Astrocyte of the cerebellum (primary cell): ENCODE data around the gene C1orf226.

ENCODE experiments used
- DNase-seq: peaks from one replicate; pipeline ENCODE4 v3.0.0-alpha.2; 2011; ENCODE audit warnings: low read depth
- H3K4me3 ChIP-seq: 2 replicates; pipeline ENCODE4 v1.5.1; 2011; ENCODE audit warnings: mild to moderate bottlenecking, low read depth, low read length, moderate library complexity
- CTCF ChIP-seq: IDR thresholded peaks from 2 replicates; pipeline ENCODE4 v1.5.1; 2012; ENCODE audit warnings: low read length, low read depth, moderate library complexity, mild to moderate bottlenecking; ENCODE audit errors: missing control alignments
- in situ Hi-C: cut with HindIII; loops from 2 replicates; pipeline ENCODE4 v1.10.0; 2017; ENCODE audit warnings: low sequenced_read_pairs

The C1orf226 gene

GRCh38 chr1:162381383-162381782 lies at the start of gene C1orf226:
C1orf226 (plus strand) TSS chr1:162381728; CDS start chr1:162381902, 174 bp downstream.
- no peak for TF ChIP-seq CTCF
- in situ Hi-C loops: no loop called here
- no peak within 1 kb of the TSS for H3K4me3 ChIP-seq
- no peak for DNase-seq

- no peak overlapping the region for H3K4me3 ChIP-seq
- in situ Hi-C loops: no loop called here
- no peak for TF ChIP-seq CTCF
- no peak for DNase-seq
Measured at GRCh38 chr1:162333991-162334390, 47.5 kb upstream of the C1orf226 start.

GRCh38 chr1:162335126-162335525 lies 46.4 kb upstream of the C1orf226 start:
- peak; percentile 55 for DNase-seq
- in situ Hi-C loops: no loop called here
- no peak overlapping the region for H3K4me3 ChIP-seq
- TF ChIP-seq CTCF: no peak

- DNase-seq: no peak
- TF ChIP-seq CTCF: no peak
- no peak overlapping the region for H3K4me3 ChIP-seq
- in situ Hi-C loops: no loop called here
Measured at GRCh38 chr1:162336621-162337285, 44.8 kb upstream of the C1orf226 start.

GRCh38 chr1:162342452-162342983 lies 39.0 kb upstream of the C1orf226 start:
- H3K4me3 ChIP-seq: no peak overlapping the region
- in situ Hi-C loops: no loop called here
- no peak for DNase-seq
- no peak for TF ChIP-seq CTCF

- no peak overlapping the region for H3K4me3 ChIP-seq
- in situ Hi-C loops: no loop called here
- TF ChIP-seq CTCF: no peak
- no peak for DNase-seq
Measured at GRCh38 chr1:162343470-162343869, 38.1 kb upstream of the C1orf226 start.
